ENCODE measurements around the gene VGLL1.
A peak's percentile ranks its signal among the peaks of the same experiment; 100 is the strongest.

The VGLL1 gene

GRCh38 chrX:136551410-136551809 lies 19.4 kb downstream of the VGLL1 start:
- H3K9me3 ChIP-seq (ENCODE audit: insufficient read depth, low read length): no peaks in the 10 kb centered on the region
- no peak for DNase-seq (ENCODE audit: low read depth, low spot score)
- H3K27me3 ChIP-seq (ENCODE audit: insufficient read depth, insufficient read length): no peaks in the 10 kb centered on the region
- H3K36me3 ChIP-seq (ENCODE audit: insufficient read depth, insufficient read length, low read length): no peaks in the 10 kb centered on the region
- no peak for TF ChIP-seq SUZ12 (IDR thresholded peaks at IDR 0.05; ENCODE audit: extremely low read depth, insufficient read depth, insufficient read length)
- TF ChIP-seq ZNF274 (IDR thresholded peaks at IDR 0.05; ENCODE audit: low read depth, low read length): no peak
- no peak for TF ChIP-seq YY1 (IDR thresholded peaks at IDR 0.05; ENCODE audit: insufficient read depth, insufficient read length)
- H3K9ac ChIP-seq (ENCODE audit: insufficient read length, low read depth): no peak overlapping the region
- no peaks in the 10 kb centered on the region for H3K4me1 ChIP-seq (ENCODE audit: insufficient read depth, insufficient read length)
- no peak overlapping the region for H3K4me3 ChIP-seq (ENCODE audit: insufficient read length, low read depth)

GRCh38 chrX:136555694-136556093 lies 23.7 kb downstream of the VGLL1 start:
- Histone ChIP-seq H3K9ac (ENCODE audit: insufficient read length, low read depth) (no peak overlapping the region), H3K27me3 (ENCODE audit: insufficient read depth, insufficient read length) (no peaks in the 10 kb centered on the region), H3K4me1 (ENCODE audit: insufficient read depth, insufficient read length) (no peaks in the 10 kb centered on the region), H3K9me3 (ENCODE audit: insufficient read depth, low read length) (no peaks in the 10 kb centered on the region), H3K36me3 (ENCODE audit: insufficient read depth, insufficient read length, low read length) (no peaks in the 10 kb centered on the region), H3K4me3 (ENCODE audit: insufficient read length, low read depth) (no peak overlapping the region)
- TF ChIP-seq ZNF274 (IDR thresholded peaks at IDR 0.05; ENCODE audit: low read depth, low read length) (no peak), SUZ12 (IDR thresholded peaks at IDR 0.05; ENCODE audit: extremely low read depth, insufficient read depth, insufficient read length) (no peak), YY1 (IDR thresholded peaks at IDR 0.05; ENCODE audit: insufficient read depth, insufficient read length) (no peak)
- no peak for DNase-seq (ENCODE audit: low read depth, low spot score)

GRCh38 chrX:136572030-136572429 lies 40.0 kb downstream of the VGLL1 start:
- TF ChIP-seq SUZ12 (IDR thresholded peaks at IDR 0.05; ENCODE audit: extremely low read depth, insufficient read depth, insufficient read length): no peak
- TF ChIP-seq ZNF274 (IDR thresholded peaks at IDR 0.05; ENCODE audit: low read depth, low read length): no peak
- no peak for TF ChIP-seq YY1 (IDR thresholded peaks at IDR 0.05; ENCODE audit: insufficient read depth, insufficient read length)
- H3K27me3 ChIP-seq (ENCODE audit: insufficient read depth, insufficient read length): no peaks in the 10 kb centered on the region

GRCh38 chrX:136574548-136574947 lies 42.5 kb downstream of the VGLL1 start:
- H3K36me3 ChIP-seq (ENCODE audit: insufficient read depth, insufficient read length, low read length): no peaks in the 10 kb centered on the region
- no peak overlapping the region for H3K9ac ChIP-seq (ENCODE audit: insufficient read length, low read depth)
- no peaks in the 10 kb centered on the region for H3K4me1 ChIP-seq (ENCODE audit: insufficient read depth, insufficient read length)
- TF ChIP-seq SUZ12 (IDR thresholded peaks at IDR 0.05; ENCODE audit: extremely low read depth, insufficient read depth, insufficient read length) (no peak), ZNF274 (IDR thresholded peaks at IDR 0.05; ENCODE audit: low read depth, low read length) (no peak), YY1 (IDR thresholded peaks at IDR 0.05; ENCODE audit: insufficient read depth, insufficient read length) (no peak)
- H3K27me3 ChIP-seq (ENCODE audit: insufficient read depth, insufficient read length): no peaks in the 10 kb centered on the region
- no peak overlapping the region for H3K4me3 ChIP-seq (ENCODE audit: insufficient read length, low read depth)
- no peak for DNase-seq (ENCODE audit: low read depth, low spot score)
- H3K9me3 ChIP-seq (ENCODE audit: insufficient read depth, low read length): no peaks in the 10 kb centered on the region

More at GRCh38 chrX:136572030-136572429, 40.0 kb downstream of the VGLL1 start:
- H3K9me3 ChIP-seq (ENCODE audit: insufficient read depth, low read length): no peaks in the 10 kb centered on the region
- no peak overlapping the region for H3K4me3 ChIP-seq (ENCODE audit: insufficient read length, low read depth)
- no peak overlapping the region for H3K9ac ChIP-seq (ENCODE audit: insufficient read length, low read depth)
- no peaks in the 10 kb centered on the region for H3K36me3 ChIP-seq (ENCODE audit: insufficient read depth, insufficient read length, low read length)
- no peaks in the 10 kb centered on the region for H3K4me1 ChIP-seq (ENCODE audit: insufficient read depth, insufficient read length)
- DNase-seq (ENCODE audit: low read depth, low spot score): no peak

DNA sequence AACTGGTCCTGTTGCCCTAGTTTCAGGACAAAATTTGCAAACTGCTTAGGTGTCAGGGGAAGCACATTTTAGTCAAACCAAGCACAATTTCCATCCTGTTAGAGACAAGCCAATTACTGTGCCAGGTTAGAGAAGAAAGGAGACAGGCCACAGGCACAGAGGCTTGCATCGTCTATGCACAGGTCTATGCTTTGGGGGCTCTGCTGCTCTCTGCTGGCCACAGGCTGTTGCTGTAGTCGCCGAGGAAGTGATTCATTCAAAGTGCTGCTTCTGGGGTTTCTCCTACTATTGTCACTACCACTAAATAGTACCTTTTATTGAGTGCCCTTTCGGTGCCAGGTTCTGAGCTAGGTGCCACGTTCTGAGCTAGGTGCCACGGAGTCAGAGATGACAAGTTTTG lies 45.5 kb downstream of the VGLL1 start:
- no peaks in the 10 kb centered on the region for H3K27me3 ChIP-seq (ENCODE audit: insufficient read depth, insufficient read length)
- DNase-seq (ENCODE audit: low read depth, low spot score): peak; percentile 16
- no peaks in the 10 kb centered on the region for H3K4me1 ChIP-seq (ENCODE audit: insufficient read depth, insufficient read length)
- no peak overlapping the region for H3K4me3 ChIP-seq (ENCODE audit: insufficient read length, low read depth)
- H3K9me3 ChIP-seq (ENCODE audit: insufficient read depth, low read length): no peaks in the 10 kb centered on the region
- TF ChIP-seq ZNF274 (IDR thresholded peaks at IDR 0.05; ENCODE audit: low read depth, low read length): no peak
- no peak for TF ChIP-seq SUZ12 (IDR thresholded peaks at IDR 0.05; ENCODE audit: extremely low read depth, insufficient read depth, insufficient read length)
- TF ChIP-seq YY1 (IDR thresholded peaks at IDR 0.05; ENCODE audit: insufficient read depth, insufficient read length): no peak
- no peak overlapping the region for H3K9ac ChIP-seq (ENCODE audit: insufficient read length, low read depth)
- no peaks in the 10 kb centered on the region for H3K36me3 ChIP-seq (ENCODE audit: insufficient read depth, insufficient read length, low read length)

DNA sequence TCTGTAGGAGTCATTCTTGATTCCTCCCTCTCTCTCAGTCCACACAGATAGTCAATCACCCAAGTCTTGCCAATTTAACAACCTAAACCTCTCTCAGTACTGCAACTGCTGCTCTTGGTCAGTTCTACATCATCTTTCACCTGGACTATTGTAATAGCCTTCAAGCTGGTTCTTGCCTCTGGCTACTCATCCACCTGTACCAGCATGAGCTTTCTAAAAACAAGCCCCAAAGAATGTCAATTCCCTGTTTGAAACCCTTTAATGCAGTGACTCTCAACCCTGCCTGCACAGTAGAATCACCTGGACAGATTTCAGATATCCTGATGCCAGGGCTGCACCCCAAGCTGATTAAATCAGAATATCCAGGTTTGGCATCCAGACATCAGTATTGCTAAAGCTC lies 48.3 kb downstream of the VGLL1 start:
- Histone ChIP-seq H3K27me3 (ENCODE audit: insufficient read depth, insufficient read length) (no peaks in the 10 kb centered on the region), H3K9me3 (ENCODE audit: insufficient read depth, low read length) (no peaks in the 10 kb centered on the region), H3K9ac (ENCODE audit: insufficient read length, low read depth) (no peak overlapping the region), H3K36me3 (ENCODE audit: insufficient read depth, insufficient read length, low read length) (no peaks in the 10 kb centered on the region), H3K4me1 (ENCODE audit: insufficient read depth, insufficient read length) (no peaks in the 10 kb centered on the region), H3K4me3 (ENCODE audit: insufficient read length, low read depth) (no peak overlapping the region)
- no peak for DNase-seq (ENCODE audit: low read depth, low spot score)
- TF ChIP-seq ZNF274 (IDR thresholded peaks at IDR 0.05; ENCODE audit: low read depth, low read length): no peak
- no peak for TF ChIP-seq YY1 (IDR thresholded peaks at IDR 0.05; ENCODE audit: insufficient read depth, insufficient read length)
- no peak for TF ChIP-seq SUZ12 (IDR thresholded peaks at IDR 0.05; ENCODE audit: extremely low read depth, insufficient read depth, insufficient read length)

- TF ChIP-seq YY1 (IDR thresholded peaks at IDR 0.05; ENCODE audit: insufficient read depth, insufficient read length) (no peak), ZNF274 (IDR thresholded peaks at IDR 0.05; ENCODE audit: low read depth, low read length) (no peak), SUZ12 (IDR thresholded peaks at IDR 0.05; ENCODE audit: extremely low read depth, insufficient read depth, insufficient read length) (no peak)
- no peak for DNase-seq (ENCODE audit: low read depth, low spot score)
- no peaks in the 10 kb centered on the region for H3K27me3 ChIP-seq (ENCODE audit: insufficient read depth, insufficient read length)
These were observed 50.6 kb downstream of the VGLL1 start for GRCh38 chrX:136582624-136583023.

More at GRCh38 chrX:136582624-136583023, 50.6 kb downstream of the VGLL1 start:
- no peak overlapping the region for H3K4me3 ChIP-seq (ENCODE audit: insufficient read length, low read depth)
- H3K9ac ChIP-seq (ENCODE audit: insufficient read length, low read depth): no peak overlapping the region
- H3K9me3 ChIP-seq (ENCODE audit: insufficient read depth, low read length): no peaks in the 10 kb centered on the region
- no peaks in the 10 kb centered on the region for H3K36me3 ChIP-seq (ENCODE audit: insufficient read depth, insufficient read length, low read length)
- no peaks in the 10 kb centered on the region for H3K4me1 ChIP-seq (ENCODE audit: insufficient read depth, insufficient read length)

All from NT2/D1 (cell line).